ENCODE results near the gene ZNF506. TPM values are rescaled to one million over a fixed set of nuclear protein-coding genes. Genes with fewer than 3 reads are reported as not detected.

Gene ZNF506
- 24.7 and 26.0 TPM in 2 replicates for total RNA-seq (2014; rRNA removed; shearing (Covaris generic))
- 30.4 and 42.1 TPM in 2 replicates for polyA plus RNA-seq (2016; fragmentation: Nextera tagmentation; extraction: Ambion mirVana)
- long read RNA-seq, partial matches to known transcripts: 0 of 4 reads
- long read RNA-seq, other reads (novel, unspliced or antisense): 1 of 4 reads

DNA sequence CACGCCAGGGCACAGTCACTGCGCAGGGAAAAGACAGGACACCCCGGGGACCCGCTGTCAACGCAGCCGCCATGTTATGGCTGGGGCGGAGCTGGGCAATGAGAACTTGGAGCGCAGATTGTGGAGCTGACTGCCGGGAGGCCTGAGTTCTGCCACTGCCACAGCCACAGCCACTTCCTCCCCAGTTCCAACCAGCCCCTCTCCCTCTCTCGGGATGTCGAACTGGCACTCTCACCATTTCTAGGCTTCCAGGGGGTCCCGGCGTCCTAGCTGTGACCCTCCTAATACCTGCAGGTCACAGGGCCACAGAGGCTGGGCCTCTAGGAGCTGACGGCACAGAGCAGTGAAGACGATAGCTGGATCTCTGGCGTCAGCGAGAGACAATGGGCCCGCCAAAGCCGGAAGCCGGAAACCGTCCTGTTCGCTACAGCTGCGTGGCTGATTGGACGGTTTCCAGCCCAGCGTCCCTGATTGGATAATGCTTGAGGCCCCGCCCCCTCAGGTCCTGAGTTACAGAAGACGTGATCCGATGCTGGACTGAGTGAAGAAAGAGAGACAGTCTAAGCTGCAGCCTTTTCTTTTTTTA lies at the start of gene ZNF506:
Gene ZNF506, minus strand, starts transcription at position 385 of the 586 bp plus-strand sequence. Its CDS starts 147 bp downstream, at position 238.
- ATAC-seq (peak; percentile 99), DNase-seq (ENCODE audit: low spot score) (peak; percentile 99)
- Histone ChIP-seq H3K27me3 (ENCODE audit: insufficient read depth) (no peaks in the 10 kb centered on the region), H3K27ac (ENCODE audit: low read depth) (peak within 1 kb of the TSS; percentile 94; the same call in 1 of the 2 replicates), H3K4me3 (peak within 1 kb of the TSS; percentile 98), H2AFZ (peak within 1 kb of the TSS; percentile 94), H3K4me2 (peak within 1 kb of the TSS; percentile 98), H4K20me1 (replicated peaks; ENCODE audit: insufficient read depth) (0 out of 2 replicates have a peak, but pooled peaks cover 3% of the 10 kb centered on the region), H3K9me2 (ENCODE audit: insufficient read depth) (0 out of 2 replicates have a peak, but pooled peaks cover 8% of the 10 kb centered on the region), H3K36me3 (ENCODE audit: insufficient read depth) (no peaks in the 10 kb centered on the region), H3K4me1 (ENCODE audit: insufficient read depth) (no peaks in the 10 kb centered on the region), H3F3A (replicated peaks; ENCODE audit: low read depth) (no peaks in the 10 kb centered on the region; the same call in 1 of the 2 replicates), H3K79me2 (replicated peaks; ENCODE audit: insufficient read depth) (peaks cover 45% of the 10 kb centered on the region)
- TF ChIP-seq, protein P1, sequence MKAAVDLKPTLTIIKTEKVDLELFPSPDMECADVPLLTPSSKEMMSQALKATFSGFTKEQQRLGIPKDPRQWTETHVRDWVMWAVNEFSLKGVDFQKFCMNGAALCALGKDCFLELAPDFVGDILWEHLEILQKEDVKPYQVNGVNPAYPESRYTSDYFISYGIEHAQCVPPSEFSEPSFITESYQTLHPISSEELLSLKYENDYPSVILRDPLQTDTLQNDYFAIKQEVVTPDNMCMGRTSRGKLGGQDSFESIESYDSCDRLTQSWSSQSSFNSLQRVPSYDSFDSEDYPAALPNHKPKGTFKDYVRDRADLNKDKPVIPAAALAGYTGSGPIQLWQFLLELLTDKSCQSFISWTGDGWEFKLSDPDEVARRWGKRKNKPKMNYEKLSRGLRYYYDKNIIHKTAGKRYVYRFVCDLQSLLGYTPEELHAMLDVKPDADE (IDR thresholded peaks at IDR 0.05): peak; percentile 56; the same call in 1 of the 2 replicates
- no peak for TF ChIP-seq ZNF114 (CRISPR knock-in tag; IDR thresholded peaks at IDR 0.05)
- TF ChIP-seq, protein P2, sequence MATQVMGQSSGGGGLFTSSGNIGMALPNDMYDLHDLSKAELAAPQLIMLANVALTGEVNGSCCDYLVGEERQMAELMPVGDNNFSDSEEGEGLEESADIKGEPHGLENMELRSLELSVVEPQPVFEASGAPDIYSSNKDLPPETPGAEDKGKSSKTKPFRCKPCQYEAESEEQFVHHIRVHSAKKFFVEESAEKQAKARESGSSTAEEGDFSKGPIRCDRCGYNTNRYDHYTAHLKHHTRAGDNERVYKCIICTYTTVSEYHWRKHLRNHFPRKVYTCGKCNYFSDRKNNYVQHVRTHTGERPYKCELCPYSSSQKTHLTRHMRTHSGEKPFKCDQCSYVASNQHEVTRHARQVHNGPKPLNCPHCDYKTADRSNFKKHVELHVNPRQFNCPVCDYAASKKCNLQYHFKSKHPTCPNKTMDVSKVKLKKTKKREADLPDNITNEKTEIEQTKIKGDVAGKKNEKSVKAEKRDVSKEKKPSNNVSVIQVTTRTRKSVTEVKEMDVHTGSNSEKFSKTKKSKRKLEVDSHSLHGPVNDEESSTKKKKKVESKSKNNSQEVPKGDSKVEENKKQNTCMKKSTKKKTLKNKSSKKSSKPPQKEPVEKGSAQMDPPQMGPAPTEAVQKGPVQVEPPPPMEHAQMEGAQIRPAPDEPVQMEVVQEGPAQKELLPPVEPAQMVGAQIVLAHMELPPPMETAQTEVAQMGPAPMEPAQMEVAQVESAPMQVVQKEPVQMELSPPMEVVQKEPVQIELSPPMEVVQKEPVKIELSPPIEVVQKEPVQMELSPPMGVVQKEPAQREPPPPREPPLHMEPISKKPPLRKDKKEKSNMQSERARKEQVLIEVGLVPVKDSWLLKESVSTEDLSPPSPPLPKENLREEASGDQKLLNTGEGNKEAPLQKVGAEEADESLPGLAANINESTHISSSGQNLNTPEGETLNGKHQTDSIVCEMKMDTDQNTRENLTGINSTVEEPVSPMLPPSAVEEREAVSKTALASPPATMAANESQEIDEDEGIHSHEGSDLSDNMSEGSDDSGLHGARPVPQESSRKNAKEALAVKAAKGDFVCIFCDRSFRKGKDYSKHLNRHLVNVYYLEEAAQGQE (IDR thresholded peaks at IDR 0.05; ENCODE audit: unreplicated experiment): no peak
- no peak for TF ChIP-seq EZH2 (IDR thresholded peaks at IDR 0.05; ENCODE audit: low read depth, unreplicated experiment)
- TF ChIP-seq, protein P3, sequence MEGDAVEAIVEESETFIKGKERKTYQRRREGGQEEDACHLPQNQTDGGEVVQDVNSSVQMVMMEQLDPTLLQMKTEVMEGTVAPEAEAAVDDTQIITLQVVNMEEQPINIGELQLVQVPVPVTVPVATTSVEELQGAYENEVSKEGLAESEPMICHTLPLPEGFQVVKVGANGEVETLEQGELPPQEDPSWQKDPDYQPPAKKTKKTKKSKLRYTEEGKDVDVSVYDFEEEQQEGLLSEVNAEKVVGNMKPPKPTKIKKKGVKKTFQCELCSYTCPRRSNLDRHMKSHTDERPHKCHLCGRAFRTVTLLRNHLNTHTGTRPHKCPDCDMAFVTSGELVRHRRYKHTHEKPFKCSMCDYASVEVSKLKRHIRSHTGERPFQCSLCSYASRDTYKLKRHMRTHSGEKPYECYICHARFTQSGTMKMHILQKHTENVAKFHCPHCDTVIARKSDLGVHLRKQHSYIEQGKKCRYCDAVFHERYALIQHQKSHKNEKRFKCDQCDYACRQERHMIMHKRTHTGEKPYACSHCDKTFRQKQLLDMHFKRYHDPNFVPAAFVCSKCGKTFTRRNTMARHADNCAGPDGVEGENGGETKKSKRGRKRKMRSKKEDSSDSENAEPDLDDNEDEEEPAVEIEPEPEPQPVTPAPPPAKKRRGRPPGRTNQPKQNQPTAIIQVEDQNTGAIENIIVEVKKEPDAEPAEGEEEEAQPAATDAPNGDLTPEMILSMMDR (conservative IDR thresholded peaks at IDR 0.05; ENCODE audit: low read depth in 2 of 2): no peak
- TF ChIP-seq, protein P4, sequence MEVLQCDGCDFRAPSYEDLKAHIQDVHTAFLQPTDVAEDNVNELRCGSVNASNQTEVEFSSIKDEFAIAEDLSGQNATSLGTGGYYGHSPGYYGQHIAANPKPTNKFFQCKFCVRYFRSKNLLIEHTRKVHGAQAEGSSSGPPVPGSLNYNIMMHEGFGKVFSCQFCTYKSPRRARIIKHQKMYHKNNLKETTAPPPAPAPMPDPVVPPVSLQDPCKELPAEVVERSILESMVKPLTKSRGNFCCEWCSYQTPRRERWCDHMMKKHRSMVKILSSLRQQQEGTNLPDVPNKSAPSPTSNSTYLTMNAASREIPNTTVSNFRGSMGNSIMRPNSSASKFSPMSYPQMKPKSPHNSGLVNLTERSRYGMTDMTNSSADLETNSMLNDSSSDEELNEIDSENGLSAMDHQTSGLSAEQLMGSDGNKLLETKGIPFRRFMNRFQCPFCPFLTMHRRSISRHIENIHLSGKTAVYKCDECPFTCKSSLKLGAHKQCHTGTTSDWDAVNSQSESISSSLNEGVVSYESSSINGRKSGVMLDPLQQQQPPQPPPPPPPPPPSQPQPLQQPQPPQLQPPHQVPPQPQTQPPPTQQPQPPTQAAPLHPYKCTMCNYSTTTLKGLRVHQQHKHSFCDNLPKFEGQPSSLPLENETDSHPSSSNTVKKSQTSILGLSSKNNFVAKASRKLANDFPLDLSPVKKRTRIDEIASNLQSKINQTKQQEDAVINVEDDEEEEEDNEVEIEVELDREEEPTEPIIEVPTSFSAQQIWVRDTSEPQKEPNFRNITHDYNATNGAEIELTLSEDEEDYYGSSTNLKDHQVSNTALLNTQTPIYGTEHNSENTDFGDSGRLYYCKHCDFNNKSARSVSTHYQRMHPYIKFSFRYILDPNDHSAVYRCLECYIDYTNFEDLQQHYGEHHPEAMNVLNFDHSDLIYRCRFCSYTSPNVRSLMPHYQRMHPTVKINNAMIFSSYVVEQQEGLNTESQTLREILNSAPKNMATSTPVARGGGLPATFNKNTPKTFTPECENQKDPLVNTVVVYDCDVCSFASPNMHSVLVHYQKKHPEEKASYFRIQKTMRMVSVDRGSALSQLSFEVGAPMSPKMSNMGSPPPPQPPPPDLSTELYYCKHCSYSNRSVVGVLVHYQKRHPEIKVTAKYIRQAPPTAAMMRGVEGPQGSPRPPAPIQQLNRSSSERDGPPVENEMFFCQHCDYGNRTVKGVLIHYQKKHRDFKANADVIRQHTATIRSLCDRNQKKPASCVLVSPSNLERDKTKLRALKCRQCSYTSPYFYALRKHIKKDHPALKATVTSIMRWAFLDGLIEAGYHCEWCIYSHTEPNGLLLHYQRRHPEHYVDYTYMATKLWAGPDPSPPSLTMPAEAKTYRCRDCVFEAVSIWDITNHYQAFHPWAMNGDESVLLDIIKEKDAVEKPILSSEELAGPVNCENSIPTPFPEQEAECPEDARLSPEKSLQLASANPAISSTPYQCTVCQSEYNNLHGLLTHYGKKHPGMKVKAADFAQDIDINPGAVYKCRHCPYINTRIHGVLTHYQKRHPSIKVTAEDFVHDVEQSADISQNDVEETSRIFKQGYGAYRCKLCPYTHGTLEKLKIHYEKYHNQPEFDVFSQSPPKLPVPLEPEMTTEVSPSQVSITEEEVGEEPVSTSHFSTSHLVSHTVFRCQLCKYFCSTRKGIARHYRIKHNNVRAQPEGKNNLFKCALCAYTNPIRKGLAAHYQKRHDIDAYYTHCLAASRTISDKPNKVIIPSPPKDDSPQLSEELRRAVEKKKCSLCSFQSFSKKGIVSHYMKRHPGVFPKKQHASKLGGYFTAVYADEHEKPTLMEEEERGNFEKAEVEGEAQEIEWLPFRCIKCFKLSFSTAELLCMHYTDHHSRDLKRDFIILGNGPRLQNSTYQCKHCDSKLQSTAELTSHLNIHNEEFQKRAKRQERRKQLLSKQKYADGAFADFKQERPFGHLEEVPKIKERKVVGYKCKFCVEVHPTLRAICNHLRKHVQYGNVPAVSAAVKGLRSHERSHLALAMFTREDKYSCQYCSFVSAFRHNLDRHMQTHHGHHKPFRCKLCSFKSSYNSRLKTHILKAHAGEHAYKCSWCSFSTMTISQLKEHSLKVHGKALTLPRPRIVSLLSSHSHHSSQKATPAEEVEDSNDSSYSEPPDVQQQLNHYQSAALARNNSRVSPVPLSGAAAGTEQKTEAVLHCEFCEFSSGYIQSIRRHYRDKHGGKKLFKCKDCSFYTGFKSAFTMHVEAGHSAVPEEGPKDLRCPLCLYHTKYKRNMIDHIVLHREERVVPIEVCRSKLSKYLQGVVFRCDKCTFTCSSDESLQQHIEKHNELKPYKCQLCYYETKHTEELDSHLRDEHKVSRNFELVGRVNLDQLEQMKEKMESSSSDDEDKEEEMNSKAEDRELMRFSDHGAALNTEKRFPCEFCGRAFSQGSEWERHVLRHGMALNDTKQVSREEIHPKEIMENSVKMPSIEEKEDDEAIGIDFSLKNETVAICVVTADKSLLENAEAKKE (CRISPR knock-in tag; IDR thresholded peaks at IDR 0.05): no peak
- no peak for TF ChIP-seq EZH2phosphoT487 (IDR thresholded peaks at IDR 0.05; ENCODE audit: unreplicated experiment)
- TF ChIP-seq POLR2AphosphoS5 (IDR thresholded peaks at IDR 0.05; ENCODE audit: low read depth): peak; percentile 96
- no peak for TF ChIP-seq JUNB (IDR thresholded peaks at IDR 0.05; ENCODE audit: unreplicated experiment)
- TF ChIP-seq NANOG (IDR thresholded peaks at IDR 0.05; ENCODE audit: borderline replicate concordance): no peak
- no peak for TF ChIP-seq STAT1 (IDR thresholded peaks at IDR 0.05; ENCODE audit: unreplicated experiment)
- TF ChIP-seq CREB1 (CRISPR knock-in tag; IDR thresholded peaks at IDR 0.05; ENCODE audit: low read depth): peak; percentile 80
- TF ChIP-seq ZNF331 (CRISPR knock-in tag; IDR thresholded peaks at IDR 0.05; ENCODE audit: low read depth): no peak
- Mint-ChIP-seq H3K27me3 (ENCODE audit: insufficient read depth, low read depth, poor library complexity) (peaks cover 5% of the 10 kb centered on the region), H3K27ac (peak within 1 kb of the TSS; percentile 99), H3K36me3 (ENCODE audit: low read depth) (peaks cover 4% of the 10 kb centered on the region; the same call in 1 of the 3 replicates), H3K4me3 (peak within 1 kb of the TSS; percentile 100), H3K9me3 (peaks cover 29% of the 10 kb centered on the region), H3K4me1 (peaks cover 2% of the 10 kb centered on the region; the same call in 1 of the 3 replicates)

Measured in GM23338 (cell line).